ENCODE data around the gene DPYD.

GRCh38 chr1:97077221-97077620 is 843.6 kb downstream of the DPYD start:
- TF ChIP-seq CTCF (IDR thresholded peaks at IDR 0.05) (no peak), ZFX (IDR thresholded peaks at IDR 0.05; ENCODE audit: borderline replicate concordance) (no peak)
